K562 (cell line): Measurements from ENCODE around the gene GAB2. TPM values are rescaled to one million over a fixed set of nuclear protein-coding genes. Genes with fewer than 3 reads are reported as not detected.

Experiments used
- ARID1B ChIP-seq: fragments of 450-650 bp; IDR thresholded peaks from 2 replicates; pipeline ENCODE4 v1.6.1; 2016; ENCODE audit warnings: antibody characterized with exemption, mild to moderate bottlenecking, inconsistent platforms
- CBFA2T3 ChIP-seq: fragments of 450-650 bp; IDR thresholded peaks from 2 replicates; pipeline ENCODE4 v1.6.1; 2017
- CSDE1 ChIP-seq, 2 experiments: fragments of 450-650 bp; IDR thresholded peaks; 2 replicates each; pipeline ENCODE4 v1.6.1; 2016; ENCODE audit warnings: mild to moderate bottlenecking in 1 of 2
- HDAC1 ChIP-seq, 2 experiments: fragments of 450-650 bp; IDR thresholded peaks; 2 replicates each; pipeline ENCODE4 v1.6.1; 2016 to 2017; ENCODE audit warnings: inconsistent platforms in 1 of 2, mild to moderate bottlenecking in 1 of 2, moderate library complexity in 1 of 2
- MGA ChIP-seq: fragments of 450-650 bp; IDR thresholded peaks from 2 replicates; pipeline ENCODE4 v1.6.1; 2016; ENCODE audit warnings: mild to moderate bottlenecking, moderate library complexity
- RAD51 ChIP-seq: fragments of 450-650 bp; IDR thresholded peaks from 2 replicates; pipeline ENCODE4 v1.7.1; 2016; ENCODE audit warnings: low read depth, mild to moderate bottlenecking, borderline replicate concordance
- RB1 ChIP-seq: fragments of 450-650 bp; IDR thresholded peaks from 2 replicates; pipeline ENCODE4 v1.6.1; 2017; ENCODE audit warnings: low read depth, mild to moderate bottlenecking
- SMAD1 ChIP-seq: fragments of 150-350 bp; IDR thresholded peaks from 2 replicates; pipeline ENCODE4 v1.6.1; 2014; ENCODE audit warnings: low read length, low read depth; ENCODE audit not compliant: partially characterized antibody
- SMARCB1 ChIP-seq: IDR thresholded peaks from 2 replicates; pipeline ENCODE4 v1.6.1; 2011; ENCODE audit warnings: improper control_type of control experiment, low read depth; ENCODE audit not compliant: insufficient read length
- TCF3 ChIP-seq: sonication (generic); formaldehyde crosslinking; IDR thresholded peaks from 2 replicates; pipeline ENCODE4 v1.4.0; 2020; ENCODE audit warnings: mild to moderate bottlenecking, missing genetic modification reagents
- THRB ChIP-seq: fragments of 450-650 bp; formaldehyde crosslinking; conservative IDR thresholded peaks from 2 replicates; pipeline ENCODE4 v1.4.0; 2022; ENCODE audit warnings: mild to moderate bottlenecking, missing genetic modification characterization
- TSC22D4 ChIP-seq: fragments of 450-650 bp; IDR thresholded peaks from 2 replicates; pipeline ENCODE4 v1.6.1; 2016; ENCODE audit warnings: missing genetic modification characterization, missing biosample characterization, control low read depth
- ZC3H8 ChIP-seq: fragments of 450-650 bp; IDR thresholded peaks from 2 replicates; pipeline ENCODE4 v1.6.1; 2017
- ZHX1 ChIP-seq: fragments of 150-350 bp; conservative IDR thresholded peaks from 2 replicates; pipeline ENCODE4 v1.6.1; 2014; ENCODE audit warnings: low read length
- ZNF217 ChIP-seq: sonication (generic); formaldehyde crosslinking; IDR thresholded peaks from 2 replicates; pipeline ENCODE4 v1.8.0; 2022; ENCODE audit warnings: mild to moderate bottlenecking, missing genetic modification reagents
- ZNF77 ChIP-seq: fragments of 250-450 bp; sonication (Bioruptor Pico); IDR thresholded peaks from 2 replicates; pipeline ENCODE4 v1.5.0; 2020
- polyA plus RNA-seq, 8 experiments: library from polyadenylated mRNA; depleted of rRNA in 4 of 8; stranded (reverse) in 5 of 8; unstranded in 3 of 8; fragments of >200 nt; fragmentation: Nextera tagmentation in 2 of 8; fragmentation: Illumina TruSeq in 1 of 8; extraction: Ambion mirVana in 2 of 8; extraction: Trizol in 1 of 8; gene quantifications; 2 replicates each; pipeline versions ENCODE4 v1.2.1 to v1.2.3, GENCODE V29; 2011 to 2014; ENCODE audit warnings: inconsistent platforms in 1 of 8, missing spikeins in 1 of 8
- total RNA-seq, 7 experiments: library from RNA; depleted of rRNA in 6 of 7; stranded (reverse); fragments of >200 nt in 6 of 7; fragmentation: Illumina TruSeq in 2 of 7; extraction: Trizol in 2 of 7; gene quantifications; 2 replicates each; pipeline versions ENCODE4 v1.2.1 to v1.2.3, GENCODE V29; 2011 to 2021; ENCODE audit warnings: low replicate concordance in 1 of 7

Gene GAB2
- total and polyA plus RNA-seq, 9 of the 15 experiments (the other 6 are each of a cell fraction or from before 2014, with no cell fraction given): 2.3 to 35.2 (median 16.1) TPM

GRCh38 chr11:78429209-78429608 is 11.6 kb upstream of the GAB2 start (continued):
- no peak; a peak in 1 of 4 replicates for TF ChIP-seq CSDE1 (IDR thresholded peaks at IDR 0.05)
- TF ChIP-seq ZHX1: no peak
- no peak for TF ChIP-seq ZNF77 (CRISPR knock-in tag)
- TF ChIP-seq SMARCB1: no peak
- TF ChIP-seq ARID1B: peak; percentile 95
- TF ChIP-seq SMAD1: peak; percentile 58
- TF ChIP-seq ZNF217: no peak
- TF ChIP-seq ZC3H8: no peak
- TF ChIP-seq MGA: no peak
- TF ChIP-seq RB1: no peak
- TF ChIP-seq CBFA2T3: peak; percentile 92
- TF ChIP-seq TCF3: peak; percentile 90
- TF ChIP-seq RAD51: no peak
- no peak for TF ChIP-seq TSC22D4 (tag)
- TF ChIP-seq HDAC1 (IDR thresholded peaks at IDR 0.05): peak in 1 of 2 experiments; percentile 53; a peak in 2 of 4 replicates
- no peak for TF ChIP-seq THRB (CRISPR knock-in tag)
